Endothelial cell of umbilical vein (primary cell): ENCODE results near the gene SUSD5. TPM values are rescaled to one million over a fixed set of nuclear protein-coding genes. Genes with fewer than 3 reads are reported as not detected.

Source experiments
- BruUV-seq: library from RNA; stranded (reverse); fragments of 400-500 nt; replicated peaks from 2 replicates; lab custom pipeline; 2021; lab: Mats Ljungman, UMichigan
- CTCF ChIA-PET: fragments of 300-600, 350-600 bp; sonication (Branson Sonifier 250); formaldehyde crosslinking; loops from one replicate; lab custom pipeline; 2021; ENCODE audit warnings: antibody characterized with exemption, inconsistent platforms; lab: Charles Lee
- POLR2A ChIA-PET: fragments of 300-600, 350-600 bp; sonication (Branson Sonifier 250); formaldehyde crosslinking; loops from one replicate; lab custom pipeline; 2021; ENCODE audit warnings: antibody characterized with exemption, inconsistent platforms; lab: Charles Lee
- DNase-seq: peaks from one replicate; pipeline ENCODE4 v3.0.0-alpha.2; 2011; ENCODE audit warnings: low read depth, low spot score
- FAIRE-seq: peaks from 2 replicates; lab custom pipeline; 2011; peaks lifted over from hg19 to GRCh38; lab: Jason Lieb, UNC
- H2AFZ ChIP-seq: 2 replicates; pipeline ENCODE4 v1.6.0; 2012; ENCODE audit warnings: low read depth, low read length, control low read depth, inconsistent platforms
- H3K27ac ChIP-seq: 2 replicates; pipeline ENCODE4 v1.5.1; 2011; ENCODE audit warnings: low read depth, mild to moderate bottlenecking, control low read depth, low read length, moderate library complexity; ENCODE audit not compliant: insufficient read depth
- H3K27me3 ChIP-seq, 2 experiments: 2 replicates each; pipeline versions ENCODE4 v1.6.0 to v1.6.1; 2011; ENCODE audit warnings: low read length in 2 of 2, mixed read lengths in 1 of 2; ENCODE audit not compliant: control insufficient read depth in 2 of 2, insufficient read depth in 2 of 2
- H3K36me3 ChIP-seq, 2 experiments: 2 replicates in 1 of 2; 3 replicates in 1 of 2; pipeline ENCODE4 v1.5.1; 2011; ENCODE audit warnings: low read length in 2 of 2, mild to moderate bottlenecking in 1 of 2, moderate library complexity in 1 of 2; ENCODE audit not compliant: control insufficient read depth in 2 of 2, insufficient read depth in 2 of 2; ENCODE audit errors: extremely low read depth in 1 of 2
- H3K4me1 ChIP-seq: 3 replicates; pipeline ENCODE4 v1.5.1; 2011; ENCODE audit warnings: mild to moderate bottlenecking, low read length; ENCODE audit not compliant: control insufficient read depth, insufficient read depth; ENCODE audit errors: extremely low read depth
- H3K4me2 ChIP-seq: 2 replicates; pipeline ENCODE4 v1.6.1; 2011; ENCODE audit warnings: low read length, control low read depth, mixed read lengths; ENCODE audit not compliant: insufficient read depth
- H3K4me3 ChIP-seq, 3 experiments: fragments of 200-600 bp in 1 of 3; sonication (generic), shearing (Covaris generic) in 1 of 3; replicated peaks in 1 of 3; 2 replicates each; pipeline ENCODE4 v1.5.1; 2011 to 2016; ENCODE audit warnings: control low read depth in 3 of 3, low read length in 3 of 3, mild to moderate bottlenecking in 2 of 3, inconsistent platforms in 1 of 3, low read depth in 1 of 3, moderate library complexity in 1 of 3; ENCODE audit not compliant: insufficient read depth in 1 of 3
- H3K79me2 ChIP-seq: 2 replicates; pipeline ENCODE4 v1.6.0; 2012; ENCODE audit warnings: low read length, inconsistent platforms; ENCODE audit not compliant: control insufficient read depth, insufficient read depth
- H3K9ac ChIP-seq: replicated peaks from 2 replicates; pipeline ENCODE3; 2011; ENCODE audit warnings: low read length, control low read depth; ENCODE audit not compliant: insufficient read depth; ENCODE audit errors: extremely low read depth
- H3K9me1 ChIP-seq: replicated peaks from 3 replicates; pipeline ENCODE4 v1.6.0; 2011; ENCODE audit warnings: mild to moderate bottlenecking, low read length; ENCODE audit not compliant: control insufficient read depth, insufficient read depth; ENCODE audit errors: extremely low read depth
- H3K9me3 ChIP-seq: replicated peaks from 2 replicates; pipeline ENCODE4 v1.5.1; 2012; ENCODE audit warnings: low read length, inconsistent platforms; ENCODE audit not compliant: control insufficient read depth, insufficient read depth
- H4K20me1 ChIP-seq: replicated peaks from 2 replicates; pipeline ENCODE3; 2011; ENCODE audit warnings: mild to moderate bottlenecking, low read length; ENCODE audit not compliant: control insufficient read depth, insufficient read depth; ENCODE audit errors: extremely low read depth
- CTCF ChIP-seq, 2 donors: IDR thresholded peaks; 1 replicate in 1 of 2; 2 replicates in 1 of 2; pipeline ENCODE4 v1.5.1; 2011; ENCODE audit warnings: low read length in 2 of 2, mild to moderate bottlenecking in 2 of 2, moderate library complexity in 2 of 2, control low read depth in 1 of 2, inconsistent platforms in 1 of 2, low read depth in 1 of 2; ENCODE audit not compliant: insufficient read depth in 1 of 2; ENCODE audit errors: extremely low read depth in 1 of 2
- EZH2 ChIP-seq: IDR thresholded peaks from 2 replicates; pipeline ENCODE4 v1.6.1; 2012; ENCODE audit warnings: borderline replicate concordance, low read depth, mild to moderate bottlenecking, moderate library complexity, low read length, inconsistent platforms; ENCODE audit not compliant: severe bottlenecking
- FOS ChIP-seq: IDR thresholded peaks from 2 replicates; pipeline ENCODE4 v1.6.1; 2011; ENCODE audit warnings: mild to moderate bottlenecking, low read length, moderate library complexity, borderline replicate concordance; ENCODE audit not compliant: insufficient read depth
- GATA2 ChIP-seq: IDR thresholded peaks from 2 replicates; pipeline ENCODE4 v1.7.0; 2011; ENCODE audit warnings: low read depth, mild to moderate bottlenecking, moderate library complexity, mixed read lengths, low read length; ENCODE audit not compliant: insufficient read length, insufficient read depth
- JUN ChIP-seq: IDR thresholded peaks from 2 replicates; pipeline ENCODE4 v1.6.1; 2011; ENCODE audit warnings: borderline replicate concordance, low read depth; ENCODE audit not compliant: insufficient read length, insufficient read depth
- MAX ChIP-seq: IDR thresholded peaks from 2 replicates; pipeline ENCODE4 v1.6.1; 2011; ENCODE audit not compliant: insufficient read depth, insufficient read length
- MYC ChIP-seq: IDR thresholded peaks from one replicate; pipeline ENCODE4 v1.6.1; 2011; ENCODE audit warnings: mild to moderate bottlenecking, low read depth, low read length
- POLR2A ChIP-seq: IDR thresholded peaks from 2 replicates; pipeline ENCODE4 v1.6.1; 2012; ENCODE audit warnings: low read depth, mild to moderate bottlenecking, control low read depth, low read length
- POLR2AphosphoS5 ChIP-seq: IDR thresholded peaks from 2 replicates; pipeline ENCODE4 v1.6.1; 2012; ENCODE audit warnings: low read depth, mild to moderate bottlenecking, control low read depth, low read length, moderate library complexity; ENCODE audit not compliant: insufficient read depth
- dilution Hi-C: fragments of 300-500 bp; cut with MboI; formaldehyde crosslinking; loops from one replicate; pipeline ENCODE4 v1.15.0; 2019; ENCODE audit warnings: low sequenced_read_pairs; ENCODE audit not compliant: extremely low pct_ligation_motif_present
- intact Hi-C: fragments of 100-400 bp; cut with micrococcal nuclease; formaldehyde crosslinking; loops from one replicate; pipeline ENCODE4 v1.10.0; 2022
- polyA plus RNA-seq, 4 experiments: library from polyadenylated mRNA; depleted of rRNA in 3 of 4; stranded (reverse) in 3 of 4; unstranded in 1 of 4; fragments of >200 nt; gene quantifications; 2 replicates each; pipeline versions ENCODE4 v1.2.1 to v1.2.3, GENCODE V29; 2011 to 2012; ENCODE audit warnings: missing spikeins in 1 of 4
- total RNA-seq: library from RNA; stranded (reverse); gene quantifications from 2 replicates; pipeline ENCODE4 v1.2.3, GENCODE V29; 2021

SUSD5 gene
- total and polyA plus RNA-seq, 2 donors (not counting 3 experiments of a cell fraction or from before 2014, with no cell fraction given), result 7.7 to 18.8 TPM

GRCh38 chr3:33212406-33212805 lies 6.2 kb downstream of the SUSD5 start:
- no peak overlapping the region for H3K4me2 ChIP-seq
- H3K9me3 ChIP-seq, result no peaks in the 10 kb centered on the region
- intact Hi-C loops, result no loop called here
- no peaks in the 10 kb centered on the region for H3K36me3 ChIP-seq
- H3K9ac ChIP-seq, result no peak overlapping the region
- H3K79me2 ChIP-seq, result no peaks in the 10 kb centered on the region
- FAIRE-seq, result no peak
- peaks cover 0 to 6% of the 10 kb centered on the region in 2 experiments for H3K27me3 ChIP-seq
- CTCF ChIA-PET, result interaction anchor here (0.6 to 2.2 kb wide), 2 partner anchors 82 to 161 kb away, joined by 3 to 9 read pairs; no protein-coding TSS in a partner anchor
- no peak for DNase-seq
- no peak overlapping the region for H3K4me3 ChIP-seq
- peak overlapping the region; percentile 50 for H3K27ac ChIP-seq
- H3K4me1 ChIP-seq, result peaks cover 12% of the 10 kb centered on the region
- no peak for TF ChIP-seq CTCF (IDR thresholded peaks at IDR 0.05; ENCODE audit: extremely low read depth in 1 of 2, insufficient read depth in 1 of 2, low read depth in 1 of 2, low read length in 2 of 2)
- no peak for TF ChIP-seq GATA2
- no peak for TF ChIP-seq FOS
- no peak for TF ChIP-seq EZH2
- TF ChIP-seq JUN, result no peak
- no peak for TF ChIP-seq POLR2A
- TF ChIP-seq POLR2AphosphoS5, result no peak
- TF ChIP-seq MAX, result no peak
- no peak for TF ChIP-seq MYC
- H4K20me1 ChIP-seq, result no peaks in the 10 kb centered on the region
- dilution Hi-C loops, result no loop called here
- no peaks in the 10 kb centered on the region for H3K9me1 ChIP-seq
- BruUV-seq, result no TSS peak
- no peak overlapping the region for H2AFZ ChIP-seq
- POLR2A ChIA-PET, result no interaction called here
